ENCODE data around the gene ASTE1.
A peak's percentile ranks its signal among the peaks of the same experiment; 100 is the strongest.
"Not testable (repeated sequence)": the region's sequence is repeated elsewhere in the genome, so short reads cannot be mapped to it uniquely, and the experiment has no call there.

The ASTE1 gene

DNA sequence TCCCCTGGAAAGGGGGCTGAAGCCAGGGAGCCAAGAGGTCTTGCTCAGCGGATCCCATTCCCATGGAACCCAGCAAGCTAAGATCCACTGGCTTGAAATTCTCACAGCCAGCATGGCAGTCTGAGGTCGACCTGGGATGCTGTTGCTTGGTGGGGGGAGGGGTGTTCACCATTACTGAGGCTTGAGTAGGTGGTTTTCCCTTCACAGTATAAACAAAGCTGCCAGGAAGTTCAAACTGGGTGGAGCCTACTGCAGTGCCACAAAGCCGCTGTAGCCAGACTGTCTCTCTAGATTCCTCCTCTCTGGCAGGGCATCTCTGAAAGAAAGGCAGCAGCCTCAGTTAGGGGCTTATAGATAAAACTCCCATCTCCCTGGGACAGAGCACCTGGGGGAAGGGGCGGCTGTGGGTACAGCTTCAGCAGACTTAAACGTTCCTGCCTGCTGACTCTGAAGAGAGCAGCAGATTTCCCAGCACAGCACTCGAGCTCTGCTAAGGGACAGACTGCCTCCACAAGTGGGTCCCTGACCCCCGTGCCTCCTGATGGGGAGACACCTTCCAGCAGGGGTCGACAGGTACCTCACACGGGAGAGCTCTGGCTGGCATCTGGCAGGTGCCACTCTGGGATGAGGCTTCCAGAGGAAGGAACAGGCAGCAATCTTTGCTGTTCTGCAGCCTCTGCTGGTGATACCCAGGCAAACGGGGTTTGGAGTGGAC, 15.8 kb upstream of the ASTE1 start:
- not testable (repeated sequence) for H3K36me3 ChIP-seq (ENCODE audit: control insufficient read depth, insufficient read depth, low read length); H3K4me1 ChIP-seq (ENCODE audit: control insufficient read depth, insufficient read depth, low read length); H3K4me3 ChIP-seq (ENCODE audit: insufficient read depth, low read depth, low read length); H3K9me3 ChIP-seq (ENCODE audit: control insufficient read depth, low read length); H3K27me3 ChIP-seq (ENCODE audit: control insufficient read depth, insufficient read depth, low read length, poor library complexity, severe bottlenecking); H3K27ac ChIP-seq (ENCODE audit: insufficient read depth, low read depth, low read length, poor library complexity, severe bottlenecking)
- 77 to 79% methylated on average over 10 of the region's 10 CpGs for WGBS, 2 experiments

DNA sequence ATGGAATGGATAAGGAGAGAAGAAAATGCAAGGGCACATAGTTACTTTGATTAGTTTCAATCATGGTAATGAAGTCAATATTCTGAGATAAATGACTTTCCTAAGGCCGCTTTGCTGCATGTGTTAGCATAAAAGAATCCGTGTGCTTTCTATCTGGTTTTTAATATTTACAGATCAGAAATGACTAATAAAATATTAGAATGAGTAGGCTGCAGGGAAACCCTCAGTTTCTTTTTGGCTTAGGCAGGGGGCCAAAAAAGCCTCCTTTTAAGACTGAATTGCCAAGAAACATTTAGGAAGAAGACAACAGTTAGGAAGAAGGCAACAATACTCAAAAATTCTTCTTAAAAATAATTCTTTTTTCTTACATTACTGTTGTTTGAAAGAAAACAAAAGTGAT, 11.7 kb upstream of the ASTE1 start:
- H3K9me3 ChIP-seq (ENCODE audit: control insufficient read depth, low read length): no peaks in the 10 kb centered on the region
- no peak overlapping the region for H3K27ac ChIP-seq (ENCODE audit: insufficient read depth, low read depth, low read length, poor library complexity, severe bottlenecking)
- H3K4me3 ChIP-seq (ENCODE audit: insufficient read depth, low read depth, low read length): no peak overlapping the region
- no peaks in the 10 kb centered on the region for H3K27me3 ChIP-seq (ENCODE audit: control insufficient read depth, insufficient read depth, low read length, poor library complexity, severe bottlenecking)
- no peaks in the 10 kb centered on the region for H3K36me3 ChIP-seq (ENCODE audit: control insufficient read depth, insufficient read depth, low read length)
- no peaks in the 10 kb centered on the region for H3K4me1 ChIP-seq (ENCODE audit: control insufficient read depth, insufficient read depth, low read length)
- WGBS, 2 experiments: 97 to 100% methylated on average over 2 of the region's 2 CpGs

DNA sequence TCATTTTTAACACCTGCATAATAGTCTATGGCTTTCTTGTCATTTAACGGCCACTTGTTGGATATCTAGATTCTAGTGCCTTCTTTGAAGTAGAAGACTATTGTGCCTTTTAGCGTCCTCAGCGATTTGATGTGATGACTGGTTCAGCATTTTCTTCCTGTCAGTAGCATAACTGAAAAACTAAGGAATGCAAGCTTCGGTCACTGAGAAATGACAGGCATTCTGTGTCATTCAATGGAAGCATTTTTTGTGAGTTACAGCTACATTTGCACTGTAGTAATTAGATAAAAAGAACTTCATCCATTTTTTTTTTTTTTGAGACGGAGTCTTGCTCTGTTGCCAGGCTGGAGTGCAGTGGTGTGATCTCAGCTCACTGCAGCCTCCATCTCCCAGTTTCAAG, 10.4 kb upstream of the ASTE1 start:
- Histone ChIP-seq H3K27ac (ENCODE audit: insufficient read depth, low read depth, low read length, poor library complexity, severe bottlenecking) (no peak overlapping the region), H3K9me3 (ENCODE audit: control insufficient read depth, low read length) (no peaks in the 10 kb centered on the region), H3K4me3 (ENCODE audit: insufficient read depth, low read depth, low read length) (no peak overlapping the region), H3K27me3 (ENCODE audit: control insufficient read depth, insufficient read depth, low read length, poor library complexity, severe bottlenecking) (no peaks in the 10 kb centered on the region), H3K4me1 (ENCODE audit: control insufficient read depth, insufficient read depth, low read length) (no peaks in the 10 kb centered on the region), H3K36me3 (ENCODE audit: control insufficient read depth, insufficient read depth, low read length) (no peaks in the 10 kb centered on the region)
- 93 to 95% methylated on average over 5 of the region's 5 CpGs for WGBS, 2 experiments

DNA sequence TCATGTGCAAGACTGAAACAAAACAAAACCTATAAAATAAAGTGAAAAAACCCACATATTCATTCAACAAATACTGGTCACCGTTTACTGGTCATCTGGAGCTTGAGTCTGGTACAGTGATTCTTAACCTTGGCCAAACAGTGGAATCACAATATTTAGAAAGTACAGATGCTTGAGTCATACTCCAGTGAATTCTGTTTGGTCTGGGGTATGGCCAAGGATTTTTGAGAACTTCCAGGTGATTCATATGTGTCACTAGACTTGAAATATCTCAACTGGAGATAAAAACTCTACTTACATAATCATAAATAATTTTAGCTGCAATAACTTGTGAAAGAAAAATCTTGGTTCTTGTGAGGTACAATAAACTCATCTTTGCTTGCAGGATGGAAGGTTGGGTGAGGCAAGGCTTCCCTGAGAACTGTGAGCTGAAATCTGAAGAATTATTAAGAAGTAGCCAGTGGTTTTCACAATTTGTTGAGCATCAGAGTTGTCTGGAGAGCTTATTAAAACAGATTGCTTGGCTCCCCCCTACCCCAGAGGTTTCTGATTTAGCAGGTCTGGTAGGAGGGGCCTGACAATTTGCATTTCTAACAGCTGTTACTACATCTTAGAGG, 9.7 kb upstream of the ASTE1 start:
- WGBS, 2 experiments: 96 to 100% methylated on average over 1 of the region's 1 CpG
- no peak overlapping the region for H3K4me3 ChIP-seq (ENCODE audit: insufficient read depth, low read depth, low read length)
- no peaks in the 10 kb centered on the region for H3K4me1 ChIP-seq (ENCODE audit: control insufficient read depth, insufficient read depth, low read length)
- no peak overlapping the region for H3K27ac ChIP-seq (ENCODE audit: insufficient read depth, low read depth, low read length, poor library complexity, severe bottlenecking)
- H3K27me3 ChIP-seq (ENCODE audit: control insufficient read depth, insufficient read depth, low read length, poor library complexity, severe bottlenecking): no peaks in the 10 kb centered on the region
- no peaks in the 10 kb centered on the region for H3K36me3 ChIP-seq (ENCODE audit: control insufficient read depth, insufficient read depth, low read length)
- no peaks in the 10 kb centered on the region for H3K9me3 ChIP-seq (ENCODE audit: control insufficient read depth, low read length)

DNA sequence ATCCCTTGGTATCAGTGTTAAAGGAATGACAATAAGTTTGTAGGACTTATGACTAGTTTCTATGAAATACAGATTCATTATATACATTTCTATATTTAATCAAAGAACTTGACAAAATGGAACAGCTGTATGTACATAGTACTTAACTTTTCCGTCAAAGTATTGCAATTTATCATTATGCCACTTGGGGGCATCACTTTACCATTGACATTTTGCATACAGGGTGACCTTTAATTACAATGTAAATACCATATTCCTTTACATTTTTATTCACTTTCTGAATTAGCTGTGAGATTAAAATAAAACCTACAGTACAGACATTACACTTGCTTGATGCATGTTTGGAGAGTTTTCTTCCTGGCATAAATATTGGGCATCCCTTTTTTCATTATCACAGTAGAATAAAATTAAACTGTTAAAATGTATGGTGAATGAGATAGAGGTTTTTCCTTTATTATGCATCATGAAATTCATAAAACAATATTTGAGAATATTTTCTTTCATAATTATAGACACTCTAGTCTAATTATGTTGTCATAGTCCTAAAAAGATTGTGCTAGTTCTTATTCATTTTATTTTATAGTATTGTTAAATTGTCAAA, 7.0 kb upstream of the ASTE1 start:
- Histone ChIP-seq H3K27me3 (ENCODE audit: control insufficient read depth, insufficient read depth, low read length, poor library complexity, severe bottlenecking) (no peaks in the 10 kb centered on the region), H3K27ac (ENCODE audit: insufficient read depth, low read depth, low read length, poor library complexity, severe bottlenecking) (no peak overlapping the region), H3K4me3 (ENCODE audit: insufficient read depth, low read depth, low read length) (no peak overlapping the region), H3K4me1 (ENCODE audit: control insufficient read depth, insufficient read depth, low read length) (no peaks in the 10 kb centered on the region), H3K36me3 (ENCODE audit: control insufficient read depth, insufficient read depth, low read length) (no peaks in the 10 kb centered on the region), H3K9me3 (ENCODE audit: control insufficient read depth, low read length) (no peaks in the 10 kb centered on the region)
- WGBS, 2 experiments: 0 to 13% methylated on average over 1 of the region's 1 CpG

DNA sequence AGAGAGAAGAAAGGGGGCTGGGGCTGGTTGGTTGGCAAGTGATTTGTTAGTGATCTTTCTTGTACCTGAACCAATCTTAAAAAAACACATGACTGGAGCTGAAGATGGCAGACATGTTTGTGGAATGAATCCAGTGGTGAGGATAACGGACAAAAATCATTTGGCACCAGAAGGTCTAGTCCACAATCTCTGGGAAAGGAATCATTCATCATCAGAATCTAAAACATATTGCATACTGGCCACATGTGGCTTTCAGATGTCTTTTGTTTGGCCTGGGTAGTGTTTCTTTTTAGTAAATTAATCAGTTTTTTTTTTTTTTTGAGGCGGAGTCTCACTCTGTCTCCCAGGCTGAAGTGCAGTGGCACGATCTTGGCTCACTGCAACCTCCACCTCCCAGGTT, 5.0 kb upstream of the ASTE1 start:
- H3K27ac ChIP-seq (ENCODE audit: insufficient read depth, low read depth, low read length, poor library complexity, severe bottlenecking): no peak overlapping the region
- no peaks in the 10 kb centered on the region for H3K27me3 ChIP-seq (ENCODE audit: control insufficient read depth, insufficient read depth, low read length, poor library complexity, severe bottlenecking)
- no peaks in the 10 kb centered on the region for H3K4me1 ChIP-seq (ENCODE audit: control insufficient read depth, insufficient read depth, low read length)
- WGBS, 2 experiments: 0 to 46% methylated on average over 1 to 2 of the region's 3 CpGs
- no peaks in the 10 kb centered on the region for H3K9me3 ChIP-seq (ENCODE audit: control insufficient read depth, low read length)
- H3K4me3 ChIP-seq (ENCODE audit: insufficient read depth, low read depth, low read length): no peak overlapping the region
- H3K36me3 ChIP-seq (ENCODE audit: control insufficient read depth, insufficient read depth, low read length): no peaks in the 10 kb centered on the region

DNA sequence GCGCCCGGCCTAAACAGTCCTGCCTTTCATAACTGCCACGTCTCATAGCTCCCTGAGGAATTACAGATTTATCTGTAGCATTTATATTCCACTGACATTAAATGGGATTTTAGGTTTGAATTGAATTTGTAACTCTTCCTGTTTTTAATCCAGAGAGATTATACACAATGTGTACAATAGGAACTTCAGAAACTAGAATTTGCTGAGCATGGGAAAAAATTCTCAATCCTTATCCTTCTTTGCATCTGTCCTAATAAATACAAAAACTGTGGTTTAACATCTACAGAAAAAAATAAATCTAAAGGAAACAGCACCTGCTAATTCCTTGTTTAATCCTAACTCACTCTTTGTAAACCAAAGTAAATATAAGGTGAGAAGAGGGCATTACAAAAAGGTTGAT, 2.2 kb upstream of the ASTE1 start:
- Histone ChIP-seq H3K27me3 (ENCODE audit: control insufficient read depth, insufficient read depth, low read length, poor library complexity, severe bottlenecking) (no peaks in the 10 kb centered on the region), H3K9me3 (ENCODE audit: control insufficient read depth, low read length) (no peaks in the 10 kb centered on the region), H3K36me3 (ENCODE audit: control insufficient read depth, insufficient read depth, low read length) (no peaks in the 10 kb centered on the region), H3K27ac (ENCODE audit: insufficient read depth, low read depth, low read length, poor library complexity, severe bottlenecking) (no peak overlapping the region), H3K4me1 (ENCODE audit: control insufficient read depth, insufficient read depth, low read length) (no peaks in the 10 kb centered on the region), H3K4me3 (ENCODE audit: insufficient read depth, low read depth, low read length) (no peak overlapping the region)
- 90 to 100% methylated on average over 2 to 3 of the region's 3 CpGs for WGBS, 2 experiments

DNA sequence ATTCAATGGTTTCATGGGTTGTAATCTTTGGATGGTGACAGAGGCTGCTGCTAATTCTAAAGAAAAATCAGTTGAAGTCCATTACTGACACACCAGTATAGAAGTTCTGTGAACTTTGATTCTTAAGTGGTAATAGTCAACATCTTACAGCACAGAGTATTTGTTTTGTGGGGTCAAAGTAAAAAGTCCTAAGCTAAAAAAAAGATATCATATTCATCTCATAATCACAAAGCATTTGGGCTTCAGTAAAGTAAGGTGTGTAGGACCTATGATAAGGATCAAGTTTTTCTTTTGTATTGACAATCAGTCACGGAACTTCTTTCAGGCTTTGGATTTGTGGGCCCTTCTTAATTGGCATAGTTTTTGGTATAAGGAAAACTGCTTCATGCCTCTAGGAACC, 1.1 kb downstream of the ASTE1 start:
- WGBS, 2 experiments: 100% methylated on average over 1 of the region's 1 CpG

DNA sequence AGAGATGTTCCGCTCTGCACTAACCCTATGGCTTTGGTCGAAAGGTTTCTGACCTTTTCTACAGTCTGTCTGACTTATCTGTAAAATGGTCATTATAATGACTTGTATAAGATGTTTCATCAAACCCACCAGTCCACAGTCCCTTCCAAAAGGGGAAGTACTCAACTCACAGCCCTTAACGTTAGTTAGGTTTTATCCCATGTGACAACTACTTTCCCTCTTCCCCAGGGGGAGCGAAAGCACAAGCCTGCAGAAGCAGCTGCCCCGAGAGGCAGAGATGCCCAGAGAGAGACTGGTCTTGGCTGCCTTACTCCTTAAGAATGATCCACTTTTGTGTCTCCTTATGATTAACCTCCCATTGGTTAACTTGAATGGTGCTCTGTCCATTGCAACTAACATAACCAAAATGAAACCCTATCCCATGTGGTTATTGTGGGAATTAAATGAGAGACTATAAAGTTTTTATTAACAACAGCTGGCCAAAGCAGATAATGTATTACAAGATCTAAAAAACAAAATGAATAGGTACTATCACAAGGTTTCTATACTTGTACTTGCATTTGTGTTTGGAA, 6.4 kb downstream of the ASTE1 start:
- no peak overlapping the region for H3K27ac ChIP-seq (ENCODE audit: insufficient read depth, low read depth, low read length, poor library complexity, severe bottlenecking)
- H3K4me3 ChIP-seq (ENCODE audit: insufficient read depth, low read depth, low read length): no peak overlapping the region
- H3K4me1 ChIP-seq (ENCODE audit: control insufficient read depth, insufficient read depth, low read length): peaks cover 7% of the 10 kb centered on the region
- no peaks in the 10 kb centered on the region for H3K9me3 ChIP-seq (ENCODE audit: control insufficient read depth, low read length)
- no peaks in the 10 kb centered on the region for H3K27me3 ChIP-seq (ENCODE audit: control insufficient read depth, insufficient read depth, low read length, poor library complexity, severe bottlenecking)
- WGBS, 2 experiments: 71 to 73% methylated on average over 5 of the region's 5 CpGs
- peaks cover 3% of the 10 kb centered on the region for H3K36me3 ChIP-seq (ENCODE audit: control insufficient read depth, insufficient read depth, low read length)

More for the DNA sequence above, 1.1 kb downstream of the ASTE1 start:
- no peaks in the 10 kb centered on the region for H3K9me3 ChIP-seq (ENCODE audit: control insufficient read depth, low read length)
- H3K27ac ChIP-seq (ENCODE audit: insufficient read depth, low read depth, low read length, poor library complexity, severe bottlenecking): no peak overlapping the region
- peak overlapping the region; percentile 69 for H3K4me3 ChIP-seq (ENCODE audit: insufficient read depth, low read depth, low read length)
- H3K27me3 ChIP-seq (ENCODE audit: control insufficient read depth, insufficient read depth, low read length, poor library complexity, severe bottlenecking): no peaks in the 10 kb centered on the region
- H3K4me1 ChIP-seq (ENCODE audit: control insufficient read depth, insufficient read depth, low read length): no peaks in the 10 kb centered on the region
- no peaks in the 10 kb centered on the region for H3K36me3 ChIP-seq (ENCODE audit: control insufficient read depth, insufficient read depth, low read length)

DNA sequence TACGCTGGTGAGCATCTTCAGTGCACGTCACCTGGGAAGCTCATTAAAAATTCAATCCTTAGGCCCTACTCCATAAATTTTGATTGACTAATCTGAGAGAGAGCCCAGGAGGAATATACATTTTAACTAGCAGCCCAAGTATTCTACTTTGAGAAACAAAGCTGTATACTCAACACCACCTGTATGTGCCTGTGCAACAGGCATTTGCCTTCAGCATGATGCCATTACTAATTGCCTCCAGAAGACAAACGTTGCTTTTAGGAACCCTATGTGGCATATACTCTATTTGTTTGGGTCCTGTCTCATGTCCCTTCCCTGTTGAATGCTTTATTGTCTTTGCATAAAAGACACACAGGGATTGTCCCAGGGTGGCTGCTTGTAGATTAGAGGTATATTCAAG, 7.7 kb downstream of the ASTE1 start:
- H3K9me3 ChIP-seq (ENCODE audit: control insufficient read depth, low read length): no peaks in the 10 kb centered on the region
- no peak overlapping the region for H3K27ac ChIP-seq (ENCODE audit: insufficient read depth, low read depth, low read length, poor library complexity, severe bottlenecking)
- WGBS, 2 experiments: 73 to 88% methylated on average over 3 of the region's 3 CpGs
- H3K4me3 ChIP-seq (ENCODE audit: insufficient read depth, low read depth, low read length): no peak overlapping the region
- peaks cover 12% of the 10 kb centered on the region for H3K36me3 ChIP-seq (ENCODE audit: control insufficient read depth, insufficient read depth, low read length)
- H3K27me3 ChIP-seq (ENCODE audit: control insufficient read depth, insufficient read depth, low read length, poor library complexity, severe bottlenecking): no peaks in the 10 kb centered on the region
- H3K4me1 ChIP-seq (ENCODE audit: control insufficient read depth, insufficient read depth, low read length): peaks cover 7% of the 10 kb centered on the region

All from ectodermal cell (in vitro differentiated cells).